IMR-90 (cell line): ENCODE data around the gene GPR108. TPM values are rescaled to one million over a fixed set of nuclear protein-coding genes. Genes with fewer than 3 reads are reported as not detected.

Source experiments
- ATAC-seq: fragments of 200-7000 bp; cut with Tn5 transposase; 2 replicates; pipeline ENCODE4 v1.9.1; 2020; ENCODE audit warnings: low read depth, mild to moderate bottlenecking, moderate library complexity
- BruUV-seq: library from RNA; stranded (reverse); fragments of 400-500 nt; replicated peaks from 2 replicates; lab custom pipeline; 2021; lab: Mats Ljungman, UMichigan
- CTCF ChIA-PET: fragments of 300-600 bp; formaldehyde crosslinking; extraction: SDS; loops from one replicate; lab custom pipeline; 2021; ENCODE audit warnings: antibody characterized with exemption; lab: Yijun Ruan, JAX
- POLR2A ChIA-PET: fragments of 300-600 bp; sonication (Branson Sonifier 250); formaldehyde crosslinking; loops from one replicate; lab custom pipeline; 2022; ENCODE audit warnings: antibody characterized with exemption; ENCODE audit not compliant: unreplicated experiment; lab: Charles Lee
- DNase-seq: peaks from one replicate; pipeline ENCODE4 v3.0.0; 2013
- H2AFZ ChIP-seq: replicated peaks from 2 replicates; pipeline ENCODE3; 2013; ENCODE audit warnings: low read length, mild to moderate bottlenecking; ENCODE audit not compliant: poor library complexity
- H2AK5ac ChIP-seq: 2 replicates; pipeline ENCODE4 v1.6.1; 2013; ENCODE audit warnings: low read depth, low read length, inconsistent platforms
- H2AK9ac ChIP-seq: replicated peaks from 2 replicates; pipeline ENCODE3; 2013; ENCODE audit warnings: mild to moderate bottlenecking, low read depth, low read length, moderate library complexity; ENCODE audit not compliant: poor library complexity
- H2BK120ac ChIP-seq: 2 replicates; pipeline ENCODE4 v1.6.1; 2013; ENCODE audit warnings: low read depth, low read length, inconsistent platforms
- H2BK15ac ChIP-seq: 3 replicates; pipeline ENCODE4 v1.6.1; 2013; ENCODE audit warnings: low read depth, low read length, inconsistent platforms
- H2BK20ac ChIP-seq: 2 replicates; pipeline ENCODE4 v1.6.1; 2013; ENCODE audit warnings: low read depth, mild to moderate bottlenecking, inconsistent platforms, low read length, moderate library complexity
- H2BK5ac ChIP-seq: 2 replicates; pipeline ENCODE4 v1.6.1; 2013; ENCODE audit warnings: mild to moderate bottlenecking, low read depth, low read length, inconsistent platforms; ENCODE audit not compliant: poor library complexity, severe bottlenecking
- H3K14ac ChIP-seq: replicated peaks from 2 replicates; pipeline ENCODE4 v1.6.1; 2013; ENCODE audit warnings: low read depth, low read length, inconsistent platforms
- H3K18ac ChIP-seq: 2 replicates; pipeline ENCODE4 v1.6.1; 2013; ENCODE audit warnings: low read depth, low read length, control low read depth
- H3K23ac ChIP-seq: 2 replicates; pipeline ENCODE4 v1.6.1; 2013; ENCODE audit warnings: low read depth, low read length, inconsistent platforms
- H3K27ac ChIP-seq: 2 replicates; pipeline ENCODE4 v1.5.1; 2013; ENCODE audit warnings: mild to moderate bottlenecking, control low read depth, low read length; ENCODE audit not compliant: insufficient read depth
- H3K27me3 ChIP-seq: 2 replicates; pipeline ENCODE4 v1.6.1; 2013; ENCODE audit warnings: low read length; ENCODE audit not compliant: control insufficient read depth, insufficient read depth
- H3K36me3 ChIP-seq: 2 replicates; pipeline ENCODE4 v1.6.1; 2013; ENCODE audit warnings: low read length, mixed read lengths; ENCODE audit not compliant: control insufficient read depth, insufficient read depth
- H3K4ac ChIP-seq: 2 replicates; pipeline ENCODE4 v1.6.1; 2013; ENCODE audit warnings: low read depth, low read length, inconsistent platforms
- H3K4me1 ChIP-seq: 2 replicates; pipeline ENCODE4 v1.6.1; 2013; ENCODE audit warnings: low read length, mixed read lengths; ENCODE audit not compliant: control insufficient read depth, insufficient read depth
- H3K4me2 ChIP-seq: 2 replicates; pipeline ENCODE4 v1.6.1; 2013; ENCODE audit warnings: low read depth, mild to moderate bottlenecking, control low read depth, low read length, moderate library complexity
- H3K4me3 ChIP-seq: 2 replicates; pipeline ENCODE4 v1.5.1; 2013; ENCODE audit warnings: low read depth, mild to moderate bottlenecking, control low read depth, low read length, moderate library complexity; ENCODE audit not compliant: insufficient read depth
- H3K56ac ChIP-seq: 2 replicates; pipeline ENCODE4 v1.6.1; 2013; ENCODE audit warnings: low read length, inconsistent platforms; ENCODE audit not compliant: insufficient read depth; ENCODE audit errors: extremely low read depth
- H3K79me1 ChIP-seq, 2 experiments: 2 replicates each; pipeline ENCODE4 v1.6.1; 2013; ENCODE audit warnings: low read length in 2 of 2, inconsistent platforms in 1 of 2, low read depth in 1 of 2
- H3K9ac ChIP-seq: 2 replicates; pipeline ENCODE4 v1.6.1; 2013; ENCODE audit warnings: low read depth, low read length, control low read depth
- H3K9me1 ChIP-seq: 2 replicates; pipeline ENCODE4 v1.6.1; 2013; ENCODE audit warnings: low read length, inconsistent platforms; ENCODE audit not compliant: insufficient read depth
- H3K9me3 ChIP-seq: 2 replicates; pipeline ENCODE4 v1.6.1; 2013; ENCODE audit warnings: low read length; ENCODE audit not compliant: control insufficient read depth, insufficient read depth
- H4K20me1 ChIP-seq: 2 replicates; pipeline ENCODE4 v1.6.1; 2013; ENCODE audit warnings: low read length, inconsistent platforms; ENCODE audit not compliant: insufficient read depth
- H4K5ac ChIP-seq: 2 replicates; pipeline ENCODE4 v1.6.1; 2013; ENCODE audit warnings: mild to moderate bottlenecking, low read depth, low read length, control low read depth
- H4K8ac ChIP-seq, 2 experiments: 2 replicates each; pipeline ENCODE4 v1.6.1; 2013; ENCODE audit warnings: low read depth in 2 of 2, low read length in 2 of 2, control low read depth in 1 of 2, inconsistent platforms in 1 of 2
- H4K91ac ChIP-seq: 2 replicates; pipeline ENCODE4 v1.6.1; 2013; ENCODE audit warnings: low read depth, low read length, inconsistent platforms; ENCODE audit not compliant: insufficient read depth
- BHLHE40 ChIP-seq: fragments of 150-350 bp; IDR thresholded peaks from 2 replicates; pipeline ENCODE4 v1.6.1; 2016; ENCODE audit warnings: mild to moderate bottlenecking, low read depth, low read length
- CEBPB ChIP-seq: IDR thresholded peaks from 2 replicates; pipeline ENCODE4 v1.6.1; 2012; ENCODE audit warnings: low read depth, low read length, improper control_type of control experiment
- CHD1 ChIP-seq: IDR thresholded peaks from 2 replicates; pipeline ENCODE4 v1.6.1; 2012; ENCODE audit warnings: low read depth, low read length, improper control_type of control experiment
- FOS ChIP-seq: fragments of 150-350 bp; IDR thresholded peaks from 2 replicates; pipeline ENCODE4 v1.6.1; 2016; ENCODE audit warnings: low read depth, low read length
- MAFK ChIP-seq: IDR thresholded peaks from 2 replicates; pipeline ENCODE4 v1.6.1; 2012; ENCODE audit warnings: low read depth, low read length, improper control_type of control experiment
- MAZ ChIP-seq: IDR thresholded peaks from 2 replicates; pipeline ENCODE4 v1.6.1; 2012; ENCODE audit warnings: low read depth, mild to moderate bottlenecking, low read length, improper control_type of control experiment, moderate library complexity, borderline replicate concordance
- MXI1 ChIP-seq: IDR thresholded peaks from 2 replicates; pipeline ENCODE4 v1.6.1; 2012; ENCODE audit warnings: low read depth, mild to moderate bottlenecking, low read length, moderate library complexity, borderline replicate concordance
- NFE2L2 ChIP-seq: fragments of 150-350 bp; IDR thresholded peaks from 2 replicates; pipeline ENCODE4 v1.6.1; 2016; ENCODE audit warnings: low read depth, mild to moderate bottlenecking, low read length
- POLR2A ChIP-seq: IDR thresholded peaks from 2 replicates; pipeline ENCODE4 v1.6.1; 2012; ENCODE audit warnings: mild to moderate bottlenecking, low read depth, low read length
- RAD21 ChIP-seq: IDR thresholded peaks from 2 replicates; pipeline ENCODE4 v1.6.1; 2012; ENCODE audit warnings: low read length, improper control_type of control experiment
- RCOR1 ChIP-seq: IDR thresholded peaks from 2 replicates; pipeline ENCODE4 v1.6.1; 2012; ENCODE audit warnings: mild to moderate bottlenecking, low read length, improper control_type of control experiment; ENCODE audit not compliant: insufficient replicate concordance
- RFX5 ChIP-seq: IDR thresholded peaks from 2 replicates; pipeline ENCODE4 v1.8.0; 2012; ENCODE audit warnings: low read depth, mild to moderate bottlenecking, low read length, moderate library complexity
- SMC3 ChIP-seq: fragments of 150-350 bp; IDR thresholded peaks from 2 replicates; pipeline ENCODE4 v1.6.1; 2016; ENCODE audit warnings: low read depth, mild to moderate bottlenecking, antibody characterized with exemption, low read length, moderate library complexity
- WGBS, 2 experiments: methylation state at CpG; one replicate each; pipeline versions ENCODE4 v1.1.5 to v1.1.7; 2013; ENCODE audit warnings: missing lambda C conversion rate in 2 of 2; ENCODE audit not compliant: insufficient read length in 1 of 2; ENCODE audit errors: extremely low coverage in 2 of 2; 5-methylcytosine and 5-hydroxymethylcytosine counted together
- dilution Hi-C: fragments of 300-500 bp; cut with HindIII; formaldehyde crosslinking; loops from one replicate; pipeline ENCODE4 v1.14.3; 2018; ENCODE audit warnings: low sequenced_read_pairs; ENCODE audit not compliant: unreplicated experiment
- in situ Hi-C: fragments of 300-500 bp; cut with MboI; formaldehyde crosslinking; loops from 3 replicates; pipeline ENCODE4 v1.14.3; 2019; ENCODE audit warnings: low sequenced_read_pairs, inconsistent platforms, mixed read lengths
- intact Hi-C: fragments of 100-400 bp; cut with micrococcal nuclease; formaldehyde crosslinking; loops from 2 replicates; pipeline ENCODE4 v1.10.0; 2022
- polyA plus RNA-seq, 3 experiments: library from polyadenylated mRNA; depleted of rRNA; stranded (reverse); fragments of >200 nt; gene quantifications; 2 replicates each; pipeline ENCODE4 v1.2.3, GENCODE V29; 2012; ENCODE audit warnings: low replicate concordance in 1 of 3
- total RNA-seq: library from RNA; depleted of rRNA; stranded (reverse); fragments of >200 nt; gene quantifications from 2 replicates; pipeline ENCODE4 v1.2.3, GENCODE V29; 2012
- TF ChIP-seq, protein P1 (sequence below): fragments of 150-350 bp; IDR thresholded peaks from 2 replicates; pipeline ENCODE4 v1.6.1; 2016; ENCODE audit warnings: low read depth, mild to moderate bottlenecking, low read length, moderate library complexity, borderline replicate concordance
- TF ChIP-seq, protein P2 (sequence below): conservative IDR thresholded peaks from 2 replicates; pipeline ENCODE4 v1.5.1; 2012; ENCODE audit warnings: mild to moderate bottlenecking, low read depth, low read length, improper control_type of control experiment
- TF ChIP-seq, protein P3 (sequence below): fragments of 150-350 bp; IDR thresholded peaks from 2 replicates; pipeline ENCODE4 v1.6.1; 2017; ENCODE audit warnings: mild to moderate bottlenecking, antibody characterized with exemption, low read length, low read depth

GPR108 gene
- total and polyA plus RNA-seq, 2 of the 4 experiments (the other 2 are of a cell fraction) = 28.0 to 38.9 TPM

DNA sequence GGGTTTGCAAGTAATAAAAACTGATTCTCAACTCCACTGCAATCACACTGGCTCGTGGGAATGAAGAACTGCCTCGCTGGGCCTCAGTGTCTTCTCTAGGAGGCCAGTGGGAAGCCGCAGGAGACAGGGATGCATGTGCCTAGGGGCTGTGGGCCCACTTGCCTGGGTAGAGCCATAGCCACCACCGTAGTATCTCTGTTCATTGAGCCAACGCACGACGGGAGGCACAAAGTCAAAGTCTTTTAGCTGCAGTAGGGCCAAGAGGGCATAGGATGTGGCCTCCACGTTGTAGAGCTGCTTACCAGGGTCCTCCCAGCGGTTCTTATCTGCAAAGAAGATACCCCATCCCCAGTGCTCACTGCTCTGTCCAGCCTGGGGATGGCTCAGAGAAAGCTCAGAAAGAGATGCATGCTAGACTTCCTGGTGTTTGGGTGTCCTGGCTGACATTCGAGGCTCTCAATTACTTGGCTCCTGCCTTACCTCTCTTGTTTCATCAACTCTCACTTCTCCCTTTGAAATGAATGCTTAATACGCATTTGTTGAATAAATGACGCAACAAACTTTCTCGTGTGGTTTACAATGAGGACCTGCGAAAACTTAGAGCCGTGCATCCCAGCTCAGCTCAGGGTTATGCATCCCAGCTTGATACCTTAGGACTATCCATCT is 51.3 kb downstream of the GPR108 start:
- H3K27me3 ChIP-seq = no peaks in the 10 kb centered on the region
- H2AFZ ChIP-seq = no peak overlapping the region
- TF ChIP-seq CHD1 (no peak), BHLHE40 (no peak), MXI1 (no peak), MAZ (no peak), POLR2A (no peak), CEBPB (no peak), MAFK (no peak), SMC3 (no peak), RAD21 (no peak), NFE2L2 (no peak), FOS (no peak), RCOR1 (no peak), RFX5 (no peak)
- TF ChIP-seq, protein P1, sequence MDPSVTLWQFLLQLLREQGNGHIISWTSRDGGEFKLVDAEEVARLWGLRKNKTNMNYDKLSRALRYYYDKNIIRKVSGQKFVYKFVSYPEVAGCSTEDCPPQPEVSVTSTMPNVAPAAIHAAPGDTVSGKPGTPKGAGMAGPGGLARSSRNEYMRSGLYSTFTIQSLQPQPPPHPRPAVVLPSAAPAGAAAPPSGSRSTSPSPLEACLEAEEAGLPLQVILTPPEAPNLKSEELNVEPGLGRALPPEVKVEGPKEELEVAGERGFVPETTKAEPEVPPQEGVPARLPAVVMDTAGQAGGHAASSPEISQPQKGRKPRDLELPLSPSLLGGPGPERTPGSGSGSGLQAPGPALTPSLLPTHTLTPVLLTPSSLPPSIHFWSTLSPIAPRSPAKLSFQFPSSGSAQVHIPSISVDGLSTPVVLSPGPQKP = no peak
- TF ChIP-seq, protein P2, sequence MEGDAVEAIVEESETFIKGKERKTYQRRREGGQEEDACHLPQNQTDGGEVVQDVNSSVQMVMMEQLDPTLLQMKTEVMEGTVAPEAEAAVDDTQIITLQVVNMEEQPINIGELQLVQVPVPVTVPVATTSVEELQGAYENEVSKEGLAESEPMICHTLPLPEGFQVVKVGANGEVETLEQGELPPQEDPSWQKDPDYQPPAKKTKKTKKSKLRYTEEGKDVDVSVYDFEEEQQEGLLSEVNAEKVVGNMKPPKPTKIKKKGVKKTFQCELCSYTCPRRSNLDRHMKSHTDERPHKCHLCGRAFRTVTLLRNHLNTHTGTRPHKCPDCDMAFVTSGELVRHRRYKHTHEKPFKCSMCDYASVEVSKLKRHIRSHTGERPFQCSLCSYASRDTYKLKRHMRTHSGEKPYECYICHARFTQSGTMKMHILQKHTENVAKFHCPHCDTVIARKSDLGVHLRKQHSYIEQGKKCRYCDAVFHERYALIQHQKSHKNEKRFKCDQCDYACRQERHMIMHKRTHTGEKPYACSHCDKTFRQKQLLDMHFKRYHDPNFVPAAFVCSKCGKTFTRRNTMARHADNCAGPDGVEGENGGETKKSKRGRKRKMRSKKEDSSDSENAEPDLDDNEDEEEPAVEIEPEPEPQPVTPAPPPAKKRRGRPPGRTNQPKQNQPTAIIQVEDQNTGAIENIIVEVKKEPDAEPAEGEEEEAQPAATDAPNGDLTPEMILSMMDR = no peak
- TF ChIP-seq, protein P3, sequence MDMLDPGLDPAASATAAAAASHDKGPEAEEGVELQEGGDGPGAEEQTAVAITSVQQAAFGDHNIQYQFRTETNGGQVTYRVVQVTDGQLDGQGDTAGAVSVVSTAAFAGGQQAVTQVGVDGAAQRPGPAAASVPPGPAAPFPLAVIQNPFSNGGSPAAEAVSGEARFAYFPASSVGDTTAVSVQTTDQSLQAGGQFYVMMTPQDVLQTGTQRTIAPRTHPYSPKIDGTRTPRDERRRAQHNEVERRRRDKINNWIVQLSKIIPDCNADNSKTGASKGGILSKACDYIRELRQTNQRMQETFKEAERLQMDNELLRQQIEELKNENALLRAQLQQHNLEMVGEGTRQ = no peak
- H4K8ac ChIP-seq = no peak overlapping the region
- 84% methylated on average over 5 of the region's 15 CpGs; no CpG with 5 or more reads in 1 of the 2 experiments for WGBS, 2 experiments
- no peak overlapping the region for H2BK15ac ChIP-seq
- no peak overlapping the region for H2AK9ac ChIP-seq
- no peak overlapping the region for H3K56ac ChIP-seq
- in situ Hi-C loops = no loop called here
- dilution Hi-C loops = no loop called here
- no peak for DNase-seq
- no peaks in the 10 kb centered on the region for H4K20me1 ChIP-seq
- no peak overlapping the region for H4K91ac ChIP-seq
- H4K5ac ChIP-seq = no peak overlapping the region
- H3K9me1 ChIP-seq = no peaks in the 10 kb centered on the region
- POLR2A ChIA-PET = no interaction called here
- H3K27ac ChIP-seq = no peak overlapping the region
- no peak overlapping the region for H3K4me3 ChIP-seq
- H3K79me1 ChIP-seq = no peaks in the 10 kb centered on the region
- H3K14ac ChIP-seq = no peak overlapping the region
- no peak overlapping the region for H3K23ac ChIP-seq
- H3K18ac ChIP-seq = no peak overlapping the region
- H2AK5ac ChIP-seq = no peak overlapping the region
- no peak for ATAC-seq
- CTCF ChIA-PET = no interaction called here
- H2BK5ac ChIP-seq = no peak overlapping the region
- H2BK20ac ChIP-seq = no peak overlapping the region
- peaks cover 7% of the 10 kb centered on the region for H3K9me3 ChIP-seq
- H3K4ac ChIP-seq = no peak overlapping the region
- H3K36me3 ChIP-seq = no peaks in the 10 kb centered on the region
- H2BK120ac ChIP-seq = no peak overlapping the region
- BruUV-seq = no TSS peak
- no peaks in the 10 kb centered on the region for H3K4me1 ChIP-seq
- intact Hi-C loops = no loop called here
- H3K9ac ChIP-seq = no peak overlapping the region
- no peak overlapping the region for H3K4me2 ChIP-seq
